AG10803 (cell line): ENCODE results near the gene ARHGAP11A.
A peak's percentile ranks its signal among the peaks of the same experiment; 100 is the strongest.

Experiments used
- DNase-seq: peaks from one replicate; pipeline ENCODE4 v3.0.0; 2010; ENCODE audit warnings: low read depth
- H3K4me3 ChIP-seq: 2 replicates; pipeline ENCODE4 v1.5.1; 2011; ENCODE audit warnings: mild to moderate bottlenecking, low read length, control low read depth
- CTCF ChIP-seq: conservative IDR thresholded peaks from 2 replicates; pipeline ENCODE4 v1.5.1; 2011; ENCODE audit warnings: mild to moderate bottlenecking, low read length, control low read depth, inconsistent platforms

ARHGAP11A gene

DNA sequence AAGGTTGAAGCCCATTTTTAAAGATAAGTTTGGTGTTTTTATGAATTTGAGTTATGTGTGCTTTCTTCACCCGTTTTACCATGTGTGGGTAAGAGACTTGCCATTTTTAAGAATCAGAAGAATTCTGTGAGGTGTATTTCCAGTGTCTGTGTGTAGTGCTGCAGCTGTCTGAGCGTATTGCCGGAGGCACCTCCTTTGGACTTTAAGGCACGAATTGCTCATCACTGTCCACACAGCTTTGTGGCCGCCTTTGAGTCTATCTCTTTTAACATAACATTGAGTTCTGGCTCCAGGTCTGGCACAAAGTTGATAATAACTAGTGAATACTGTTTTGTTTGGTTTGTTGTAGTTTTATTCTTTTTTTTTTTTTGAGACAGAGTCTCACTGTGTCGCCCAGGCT lies 52.0 kb downstream of the ARHGAP11A start:
- no peak for DNase-seq
- no peak overlapping the region for H3K4me3 ChIP-seq
- no peak for TF ChIP-seq CTCF

- TF ChIP-seq CTCF = no peak
- DNase-seq = no peak
- no peak overlapping the region for H3K4me3 ChIP-seq
Observed at GRCh38 chr15:32668942-32669341, 53.6 kb downstream of the ARHGAP11A start.

GRCh38 chr15:32669896-32670611 lies 54.8 kb downstream of the ARHGAP11A start:
- TF ChIP-seq CTCF = no peak
- DNase-seq = peak; percentile 94
- H3K4me3 ChIP-seq = peak overlapping the region; percentile 42

GRCh38 chr15:32670623-32671022 lies 55.3 kb downstream of the ARHGAP11A start:
- H3K4me3 ChIP-seq = peak overlapping the region; percentile 18
- TF ChIP-seq CTCF = no peak

DNA sequence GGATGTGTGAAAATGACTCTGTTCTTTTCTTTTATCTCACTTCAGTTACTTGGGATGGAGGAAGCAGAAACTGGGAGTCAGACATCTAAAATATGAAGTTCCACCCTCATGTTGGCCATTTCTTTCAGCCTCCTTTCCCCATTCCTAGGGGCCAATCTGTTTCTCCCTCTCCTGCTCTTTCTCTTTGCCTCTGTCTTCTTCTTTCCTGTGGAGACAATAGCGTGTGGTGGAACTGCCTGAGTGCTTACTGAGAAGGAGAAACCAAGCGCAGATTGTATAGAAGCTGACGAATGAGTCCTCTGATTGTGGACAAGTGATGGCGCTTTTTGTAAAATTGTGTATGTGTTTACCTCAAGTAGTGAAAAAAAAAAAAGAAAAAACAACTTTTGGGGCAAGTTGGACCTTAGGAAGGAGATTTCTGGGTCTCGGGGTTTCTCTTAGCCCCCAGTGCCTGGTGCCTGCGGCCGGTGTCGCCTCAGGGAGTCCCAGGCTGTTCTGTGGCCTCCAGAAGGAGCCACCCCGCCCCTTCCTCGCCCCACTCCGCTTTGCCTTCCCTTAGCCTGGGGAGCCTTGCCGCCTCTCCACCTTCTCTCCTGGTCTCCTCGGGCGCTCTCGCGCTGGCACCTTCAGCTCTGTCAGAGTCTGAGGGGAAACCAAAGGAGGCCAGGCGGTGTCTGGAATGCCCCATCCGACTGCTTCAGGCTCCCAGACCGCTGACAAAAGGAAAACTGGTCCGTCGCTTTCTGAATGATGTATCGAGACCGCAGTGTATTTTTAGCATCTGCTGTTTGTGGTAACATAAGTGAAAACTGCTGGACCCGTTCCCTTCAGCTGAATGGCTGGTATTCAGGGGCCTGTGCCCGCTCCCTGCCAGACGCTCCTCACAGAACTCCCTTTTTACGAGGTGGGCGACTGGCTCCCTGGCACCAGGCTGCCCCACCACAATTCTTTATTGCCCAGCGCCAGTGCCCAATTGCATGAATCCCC lies 56.3 kb downstream of the ARHGAP11A start:
- no peak for TF ChIP-seq CTCF
- peak overlapping the region; percentile 50 for H3K4me3 ChIP-seq
- peak; percentile 94 for DNase-seq

More at GRCh38 chr15:32670623-32671022, 55.3 kb downstream of the ARHGAP11A start:
- peak; percentile 47 for DNase-seq

GRCh38 chr15:32674681-32675080 lies 59.4 kb downstream of the ARHGAP11A start:
- TF ChIP-seq CTCF = no peak
- H3K4me3 ChIP-seq = no peak overlapping the region
- DNase-seq = peak; percentile 55
